CD4-positive, alpha-beta T cell (primary cell): Measurements from ENCODE around the gene MAB21L2. TPM values are rescaled to one million over a fixed set of nuclear protein-coding genes. Genes with fewer than 3 reads are reported as not detected.
A peak's percentile ranks its signal among the peaks of the same experiment; 100 is the strongest.

ENCODE experiments used
- ATAC-seq: fragments of 200-7000 bp; cut with Tn5 transposase; one replicate; pipeline ENCODE4 v1.10.0; 2022; ENCODE audit warnings: mild to moderate bottlenecking; ENCODE audit not compliant: poor library complexity
- CTCF ChIA-PET: fragments of 350-600 bp; sonication (Branson Sonifier 250); formaldehyde crosslinking; loops from one replicate; lab custom pipeline; 2021; ENCODE audit warnings: antibody characterized with exemption, inconsistent platforms; lab: Charles Lee
- POLR2A ChIA-PET: fragments of 350-600 bp; sonication (Branson Sonifier 250); formaldehyde crosslinking; loops from one replicate; lab custom pipeline; 2021; ENCODE audit warnings: antibody characterized with exemption, inconsistent platforms; lab: Charles Lee
- DNase-seq, 14 experiments: peaks; one replicate each; pipeline ENCODE4 v3.0.0-alpha.2; 2013 to 2020; ENCODE audit warnings: mixed read lengths in 2 of 14
- H3K27ac ChIP-seq, 2 donors: one replicate each; pipeline versions ENCODE4 v1.5.1 to v1.7.0; 2013; ENCODE audit warnings: low read length in 2 of 2, low read depth in 1 of 2, mild to moderate bottlenecking in 1 of 2
- H3K27me3 ChIP-seq, 2 experiments: 1 replicate in 1 of 2; 2 replicates in 1 of 2; pipeline versions ENCODE4 v1.6.1 to v1.7.0; 2013; ENCODE audit warnings: low read length in 2 of 2, control low read depth in 1 of 2, mild to moderate bottlenecking in 1 of 2, moderate library complexity in 1 of 2; ENCODE audit not compliant: insufficient read depth in 2 of 2, control insufficient read depth in 1 of 2
- H3K36me3 ChIP-seq: one replicate; pipeline ENCODE4 v1.6.1; 2013; ENCODE audit warnings: low read length, control low read depth; ENCODE audit not compliant: insufficient read depth
- H3K4me1 ChIP-seq: one replicate; pipeline ENCODE4 v1.6.1; 2013; ENCODE audit warnings: low read length, control low read depth; ENCODE audit not compliant: insufficient read depth
- H3K4me3 ChIP-seq: one replicate; pipeline ENCODE4 v1.5.1; 2013; ENCODE audit warnings: mild to moderate bottlenecking, low read length, moderate library complexity
- H3K9me3 ChIP-seq, 2 experiments: 1 replicate in 1 of 2; 2 replicates in 1 of 2; pipeline versions ENCODE4 v1.6.1 to v1.7.0; 2013; ENCODE audit warnings: low read length in 2 of 2, mild to moderate bottlenecking in 2 of 2, control low read depth in 1 of 2, moderate library complexity in 1 of 2; ENCODE audit not compliant: control insufficient read depth in 1 of 2, insufficient read depth in 1 of 2
- H3K27ac Mint-ChIP-seq: one replicate; pipeline ENCODE4 v1.8.0; 2020; ENCODE audit warnings: mixed read lengths
- H3K27me3 Mint-ChIP-seq: one replicate; pipeline ENCODE4 v1.8.0; 2021; ENCODE audit warnings: mixed read lengths
- H3K36me3 Mint-ChIP-seq: one replicate; pipeline ENCODE4 v1.8.0; 2021; ENCODE audit warnings: low read depth, mixed read lengths
- H3K4me1 Mint-ChIP-seq: one replicate; pipeline ENCODE4 v1.8.0; 2021; ENCODE audit warnings: low read depth, mixed read lengths
- H3K4me3 Mint-ChIP-seq: one replicate; pipeline ENCODE4 v1.8.0; 2020; ENCODE audit warnings: mild to moderate bottlenecking, mixed read lengths
- H3K9me3 Mint-ChIP-seq: one replicate; pipeline ENCODE4 v1.8.0; 2020; ENCODE audit warnings: mixed read lengths
- CTCF ChIP-seq: fragments of 200-600 bp; IDR thresholded peaks from one replicate; pipeline ENCODE4 v1.8.0; 2022; ENCODE audit warnings: antibody characterized with exemption, mild to moderate bottlenecking
- intact Hi-C, 2 experiments: fragments of 100-400 bp; cut with DNase I in 1 of 2; cut with micrococcal nuclease in 1 of 2; formaldehyde crosslinking; loops; one replicate each; pipeline versions ENCODE4 v1.15.1 to v1.9.0; 2023 to 2025; cut with DNase I, micrococcal nuclease
- total RNA-seq, 174 experiments: library from RNA in 2 of 174; stranded (reverse) in 2 of 174; gene quantifications; one replicate each; pipeline ENCODE4 v1.2.3 and lab custom pipeline; 2021 to 2026

The MAB21L2 gene
- total RNA-seq, 2 experiments from 2014 or later, result not detected

DNA sequence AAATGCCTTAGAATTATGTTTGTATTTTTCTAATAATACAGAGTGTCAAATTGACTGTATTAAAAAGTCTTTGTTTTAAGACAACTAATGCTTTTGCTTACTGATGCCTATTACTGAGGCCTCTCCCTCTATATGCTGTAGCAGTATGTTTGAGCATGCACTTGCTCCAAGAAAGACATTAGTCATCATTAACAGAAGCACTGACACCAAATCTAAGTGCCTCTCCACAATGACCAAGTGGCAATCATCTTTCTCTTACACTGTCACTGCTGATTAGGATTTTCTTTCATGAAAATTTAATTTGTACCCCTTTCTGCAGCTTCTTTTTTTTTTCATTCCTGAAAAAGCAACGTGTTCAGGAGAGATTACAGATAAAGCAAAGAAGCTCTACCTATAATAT, 11.1 kb upstream of the MAB21L2 start:
- no peak overlapping the region for H3K4me3 ChIP-seq
- intact Hi-C loops, result no loop called here
- H3K4me1 Mint-ChIP-seq, result no peaks in the 10 kb centered on the region
- no peaks in the 10 kb centered on the region for H3K27me3 Mint-ChIP-seq
- H3K9me3 ChIP-seq, result no peaks in the 10 kb centered on the region
- H3K9me3 Mint-ChIP-seq, result no peaks in the 10 kb centered on the region
- peaks cover 28% of the 10 kb centered on the region for H3K36me3 Mint-ChIP-seq
- no peak for TF ChIP-seq CTCF
- ChIA-PET CTCF (interaction anchor here (1.1 kb wide), 1 partner anchor 23 kb away, joined by 6 read pairs; no protein-coding TSS in a partner anchor), POLR2A (no interaction called here)
- H3K27me3 ChIP-seq, result no peaks in the 10 kb centered on the region
- H3K4me1 ChIP-seq, result no peaks in the 10 kb centered on the region
- no peak overlapping the region for H3K27ac ChIP-seq
- H3K4me3 Mint-ChIP-seq, result no peak overlapping the region
- ATAC-seq (no peak), DNase-seq (no peak)
- peaks cover 3% of the 10 kb centered on the region for H3K36me3 ChIP-seq
- no peak overlapping the region for H3K27ac Mint-ChIP-seq

DNA sequence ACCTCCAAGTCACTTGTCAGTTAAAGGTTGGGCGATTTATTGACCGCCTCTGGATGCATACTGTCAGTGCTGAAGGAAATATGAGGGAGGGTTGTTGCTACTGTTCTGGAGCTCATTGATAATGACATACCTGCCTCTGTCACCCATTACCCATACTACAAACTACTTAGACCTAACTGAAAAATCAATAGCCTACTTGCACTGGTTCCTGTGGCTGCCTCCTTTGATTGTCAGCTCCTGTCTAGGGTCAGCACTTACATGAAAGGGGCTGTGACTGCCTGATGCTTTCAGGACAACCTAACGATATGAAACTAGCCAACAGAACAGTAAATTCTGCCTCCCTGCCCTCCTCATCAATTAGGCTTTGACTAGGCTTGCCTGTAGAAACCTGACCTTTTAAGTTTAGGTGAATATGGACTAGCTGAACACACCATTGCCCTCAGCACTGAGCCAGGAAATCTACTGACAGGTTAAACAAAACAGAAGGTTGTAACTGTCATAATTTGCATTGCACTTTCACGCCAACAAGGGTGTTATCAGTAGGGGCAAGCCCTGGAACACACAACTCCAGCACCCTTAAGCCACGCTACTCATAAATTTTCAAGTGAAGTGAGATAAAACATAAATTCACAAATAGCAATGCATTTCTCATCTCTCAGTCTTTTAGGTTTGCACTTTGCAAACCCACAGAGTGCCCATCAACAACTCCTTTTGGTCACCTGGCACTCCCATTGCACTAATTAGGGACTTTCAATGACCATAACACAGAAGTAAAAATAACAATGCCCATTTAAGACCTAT, 9.0 kb upstream of the MAB21L2 start:
- H3K9me3 Mint-ChIP-seq, result no peaks in the 10 kb centered on the region

DNA sequence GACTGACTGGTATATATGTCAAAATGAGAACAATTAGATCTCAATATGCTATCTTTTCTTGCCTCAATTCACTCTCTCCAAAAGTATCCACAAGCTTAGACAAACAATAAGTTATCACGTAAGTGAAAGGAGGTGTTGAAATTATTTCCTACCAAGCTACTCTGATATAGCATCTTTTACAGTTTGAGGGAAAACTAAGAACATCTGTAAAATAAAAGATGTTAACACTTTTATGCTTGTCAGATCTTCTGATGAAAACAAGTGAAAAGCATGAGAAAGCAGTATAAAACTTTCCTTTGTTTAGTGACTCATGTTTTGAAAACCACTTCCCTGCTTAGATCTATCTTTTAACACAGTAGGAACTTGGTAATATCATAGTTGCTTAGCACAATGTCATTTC, 8.4 kb upstream of the MAB21L2 start:
- DNase-seq, result no peak
- no peak overlapping the region for H3K4me3 ChIP-seq
- ATAC-seq, result no peak
- H3K9me3 ChIP-seq, result no peaks in the 10 kb centered on the region
- peaks cover 3% of the 10 kb centered on the region for H3K36me3 ChIP-seq
- no peak overlapping the region for H3K27ac ChIP-seq
- no peak for TF ChIP-seq CTCF
- Mint-ChIP-seq H3K27me3 (no peaks in the 10 kb centered on the region), H3K27ac (no peak overlapping the region), H3K4me3 (no peak overlapping the region), H3K36me3 (peaks cover 10% of the 10 kb centered on the region), H3K4me1 (no peaks in the 10 kb centered on the region), H3K9me3 (no peaks in the 10 kb centered on the region)
- POLR2A ChIA-PET, result no interaction called here
- H3K4me1 ChIP-seq, result no peaks in the 10 kb centered on the region
- H3K27me3 ChIP-seq, result no peaks in the 10 kb centered on the region
- intact Hi-C loops, result no loop called here
- CTCF ChIA-PET, result no interaction called here

More for the DNA sequence above, 9.0 kb upstream of the MAB21L2 start:
- no peaks in the 10 kb centered on the region for H3K27me3 Mint-ChIP-seq
- intact Hi-C loops, result no loop called here
- peaks cover 14% of the 10 kb centered on the region for H3K36me3 Mint-ChIP-seq
- Histone ChIP-seq H3K36me3 (peaks cover 3% of the 10 kb centered on the region), H3K27ac (no peak overlapping the region), H3K27me3 (no peaks in the 10 kb centered on the region), H3K9me3 (no peaks in the 10 kb centered on the region), H3K4me1 (no peaks in the 10 kb centered on the region), H3K4me3 (no peak overlapping the region)
- CTCF ChIA-PET, result interaction anchor here (0.7 kb wide), 1 partner anchor 18 kb away, joined by 3 read pairs; no protein-coding TSS in a partner anchor
- H3K4me1 Mint-ChIP-seq, result no peaks in the 10 kb centered on the region
- POLR2A ChIA-PET, result no interaction called here
- DNase-seq (peak in 1 of 14 experiments; percentile 8), ATAC-seq (no peak)
- TF ChIP-seq CTCF, result no peak
- H3K4me3 Mint-ChIP-seq, result no peak overlapping the region
- H3K27ac Mint-ChIP-seq, result no peak overlapping the region
